Measurements from ENCODE around the gene GPC6.

Gene GPC6

DNA sequence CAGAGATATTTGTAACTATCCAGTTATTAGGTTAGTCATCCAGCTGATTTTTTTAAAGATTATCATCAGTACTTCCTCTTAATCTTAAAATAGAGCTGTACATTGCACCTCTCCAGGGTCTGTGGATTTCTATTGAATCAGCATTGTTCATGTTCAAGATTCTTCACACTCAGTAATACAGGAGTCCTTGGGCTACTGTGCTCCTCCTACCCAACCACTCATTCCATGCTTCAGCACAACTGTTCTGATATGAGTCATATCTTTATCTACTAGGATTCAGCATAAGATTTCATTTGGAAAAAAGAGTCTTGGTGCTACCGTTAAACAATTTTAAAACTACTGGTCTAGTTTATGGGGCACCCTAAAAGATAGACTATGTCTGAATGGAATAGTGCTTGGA lies 895.1 kb downstream of the GPC6 start:
- TF ChIP-seq, protein P1, sequence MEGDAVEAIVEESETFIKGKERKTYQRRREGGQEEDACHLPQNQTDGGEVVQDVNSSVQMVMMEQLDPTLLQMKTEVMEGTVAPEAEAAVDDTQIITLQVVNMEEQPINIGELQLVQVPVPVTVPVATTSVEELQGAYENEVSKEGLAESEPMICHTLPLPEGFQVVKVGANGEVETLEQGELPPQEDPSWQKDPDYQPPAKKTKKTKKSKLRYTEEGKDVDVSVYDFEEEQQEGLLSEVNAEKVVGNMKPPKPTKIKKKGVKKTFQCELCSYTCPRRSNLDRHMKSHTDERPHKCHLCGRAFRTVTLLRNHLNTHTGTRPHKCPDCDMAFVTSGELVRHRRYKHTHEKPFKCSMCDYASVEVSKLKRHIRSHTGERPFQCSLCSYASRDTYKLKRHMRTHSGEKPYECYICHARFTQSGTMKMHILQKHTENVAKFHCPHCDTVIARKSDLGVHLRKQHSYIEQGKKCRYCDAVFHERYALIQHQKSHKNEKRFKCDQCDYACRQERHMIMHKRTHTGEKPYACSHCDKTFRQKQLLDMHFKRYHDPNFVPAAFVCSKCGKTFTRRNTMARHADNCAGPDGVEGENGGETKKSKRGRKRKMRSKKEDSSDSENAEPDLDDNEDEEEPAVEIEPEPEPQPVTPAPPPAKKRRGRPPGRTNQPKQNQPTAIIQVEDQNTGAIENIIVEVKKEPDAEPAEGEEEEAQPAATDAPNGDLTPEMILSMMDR (IDR thresholded peaks at IDR 0.05; ENCODE audit: borderline replicate concordance, insufficient read depth, low read depth, low read length) = no peak

GRCh38 chr13:94122300-94122915 lies 895.8 kb downstream of the GPC6 start:
- H3K4me3 ChIP-seq (ENCODE audit: low read depth, low read length) = no peak overlapping the region
- TF ChIP-seq, protein P1 (IDR thresholded peaks at IDR 0.05; ENCODE audit: borderline replicate concordance, insufficient read depth, low read depth, low read length) = no peak

More for the DNA sequence above, 895.1 kb downstream of the GPC6 start:
- H3K4me3 ChIP-seq (ENCODE audit: low read depth, low read length) = no peak overlapping the region

GRCh38 chr13:94123557-94123956 lies 897.0 kb downstream of the GPC6 start:
- TF ChIP-seq, protein P1 (IDR thresholded peaks at IDR 0.05; ENCODE audit: borderline replicate concordance, insufficient read depth, low read depth, low read length) = no peak
- no peak overlapping the region for H3K4me3 ChIP-seq (ENCODE audit: low read depth, low read length)

GRCh38 chr13:94128430-94128829 lies 901.8 kb downstream of the GPC6 start:
- no peak overlapping the region for H3K4me3 ChIP-seq (ENCODE audit: low read depth, low read length)
- TF ChIP-seq, protein P1 (IDR thresholded peaks at IDR 0.05; ENCODE audit: borderline replicate concordance, insufficient read depth, low read depth, low read length) = no peak

- no peak overlapping the region for H3K4me3 ChIP-seq (ENCODE audit: low read depth, low read length)
- TF ChIP-seq, protein P1 (IDR thresholded peaks at IDR 0.05; ENCODE audit: borderline replicate concordance, insufficient read depth, low read depth, low read length) = no peak
These were observed 902.9 kb downstream of the GPC6 start for GRCh38 chr13:94129490-94129894.

DNA sequence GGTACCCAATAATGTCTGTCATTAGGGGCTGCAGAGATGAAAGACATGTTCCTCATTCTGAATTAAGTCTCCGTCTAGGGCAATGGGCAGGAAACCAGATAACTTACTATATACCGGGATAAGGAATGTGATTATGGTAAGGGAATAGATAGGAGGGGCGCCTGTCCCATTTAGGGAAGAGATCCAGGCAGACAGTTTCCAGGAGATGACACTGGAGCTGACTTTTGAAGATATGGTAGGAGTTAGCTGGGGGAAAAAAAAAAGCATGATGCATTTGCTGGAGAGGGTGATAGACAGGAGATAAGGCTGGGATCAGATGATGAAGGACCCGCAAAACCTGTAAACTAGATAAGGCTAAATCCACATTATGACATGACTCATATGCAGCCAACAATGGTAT lies 912.2 kb downstream of the GPC6 start:
- TF ChIP-seq, protein P1 (IDR thresholded peaks at IDR 0.05; ENCODE audit: borderline replicate concordance, insufficient read depth, low read depth, low read length) = no peak
- H3K4me3 ChIP-seq (ENCODE audit: low read depth, low read length) = no peak overlapping the region

- TF ChIP-seq, protein P1 (IDR thresholded peaks at IDR 0.05; ENCODE audit: borderline replicate concordance, insufficient read depth, low read depth, low read length) = no peak
- H3K4me3 ChIP-seq (ENCODE audit: low read depth, low read length) = no peak overlapping the region
These were observed 912.9 kb downstream of the GPC6 start for GRCh38 chr13:94139393-94139995.

All from GM12875 (cell line).